Activated T-cell treated with anti-CD3 and anti-CD28 coated beads, Interleukin-2, amount 50 U/mL, for 24 hours (primary cell): ENCODE results near the gene CCL13.
A peak's percentile ranks its signal among the peaks of the same experiment; 100 is the strongest.

Experiments used
- DNase-seq: peaks from one replicate; pipeline ENCODE4 v3.0.0-alpha.2; 2020
- H3K27ac Mint-ChIP-seq: 2 replicates; pipeline ENCODE4 v1.8.0; 2020; ENCODE audit warnings: mild to moderate bottlenecking, mixed read lengths
- H3K27me3 Mint-ChIP-seq: 2 replicates; pipeline ENCODE4 v1.8.0; 2020; ENCODE audit warnings: mixed read lengths
- H3K36me3 Mint-ChIP-seq: 2 replicates; pipeline ENCODE4 v1.8.0; 2020; ENCODE audit warnings: low read depth, mixed read lengths
- H3K4me1 Mint-ChIP-seq: 2 replicates; pipeline ENCODE4 v1.8.0; 2020; ENCODE audit warnings: low read depth, mixed read lengths
- H3K4me3 Mint-ChIP-seq: 2 replicates; pipeline ENCODE4 v1.8.0; 2020; ENCODE audit warnings: mild to moderate bottlenecking, moderate library complexity, mixed read lengths
- H3K9me3 Mint-ChIP-seq: 2 replicates; pipeline ENCODE4 v1.8.0; 2020; ENCODE audit warnings: mixed read lengths

The CCL13 gene

DNA sequence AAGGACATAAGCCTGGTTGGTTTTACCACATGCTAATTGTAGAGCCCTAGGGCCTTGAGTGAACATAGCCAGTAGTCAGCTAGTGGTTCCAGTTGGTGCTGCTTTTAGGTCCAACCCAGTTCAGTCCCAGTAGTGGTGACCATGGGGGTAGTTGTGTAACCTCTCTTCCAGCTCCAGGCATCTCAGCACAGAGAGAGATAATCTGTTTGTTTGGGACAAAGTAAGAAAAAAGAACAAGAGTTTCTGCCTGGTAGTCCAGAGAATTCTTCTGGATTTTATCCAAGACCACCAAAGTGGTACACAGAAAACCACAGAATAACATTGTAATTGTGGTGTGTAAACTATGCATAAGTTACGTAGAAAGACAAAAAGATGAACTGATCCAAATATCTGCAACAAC is 5.2 kb upstream of the CCL13 start:
- H3K36me3 Mint-ChIP-seq: no peaks in the 10 kb centered on the region
- no peaks in the 10 kb centered on the region for H3K9me3 Mint-ChIP-seq
- peaks cover 29% of the 10 kb centered on the region for H3K27me3 Mint-ChIP-seq
- H3K27ac Mint-ChIP-seq: no peak overlapping the region
- no peak for DNase-seq
- no peak overlapping the region for H3K4me3 Mint-ChIP-seq
- H3K4me1 Mint-ChIP-seq: no peaks in the 10 kb centered on the region

DNA sequence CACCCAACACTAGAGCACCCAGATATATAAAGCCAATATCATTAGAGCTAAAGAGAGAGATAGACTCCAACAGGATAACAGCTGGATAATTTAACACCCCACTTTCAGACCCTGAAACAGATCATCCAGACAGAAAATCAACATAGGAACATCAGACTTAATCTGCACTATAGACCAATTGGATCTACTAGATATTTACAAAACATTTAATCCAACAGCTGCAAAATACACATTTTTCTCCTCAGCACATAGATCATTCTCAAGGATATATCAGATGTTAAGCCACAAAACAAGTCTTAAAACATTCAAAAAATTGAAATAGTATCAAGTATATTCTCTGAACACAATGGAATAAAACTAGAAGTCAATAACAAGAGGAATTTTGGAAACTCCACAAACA is 4.1 kb upstream of the CCL13 start:
- H3K9me3 Mint-ChIP-seq: no peaks in the 10 kb centered on the region
- H3K27ac Mint-ChIP-seq: no peak overlapping the region
- H3K4me1 Mint-ChIP-seq: no peaks in the 10 kb centered on the region
- no peak for DNase-seq
- no peak overlapping the region for H3K4me3 Mint-ChIP-seq
- peaks cover 28% of the 10 kb centered on the region for H3K27me3 Mint-ChIP-seq
- no peaks in the 10 kb centered on the region for H3K36me3 Mint-ChIP-seq

DNA sequence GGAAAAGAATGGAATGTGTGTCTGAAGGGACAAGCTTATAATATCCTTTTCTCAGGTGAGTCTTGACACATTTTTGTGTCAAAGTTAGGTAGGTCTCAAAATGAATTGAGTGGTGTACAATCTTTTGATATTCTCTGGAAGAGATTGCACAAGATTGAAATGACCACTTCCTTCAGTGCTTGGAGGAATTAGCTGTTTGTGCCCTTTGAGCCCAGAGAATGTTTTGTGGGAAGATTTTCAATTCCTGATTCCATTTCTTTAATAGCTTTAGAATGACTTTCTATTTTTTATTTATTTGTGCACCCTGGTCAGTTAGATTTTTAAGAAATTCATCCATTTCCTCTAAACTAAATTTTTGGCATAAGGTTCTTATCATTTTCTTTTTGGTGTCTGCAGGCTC is 1.6 kb upstream of the CCL13 start:
- Mint-ChIP-seq H3K36me3 (no peaks in the 10 kb centered on the region), H3K9me3 (no peaks in the 10 kb centered on the region), H3K4me3 (no peak overlapping the region), H3K4me1 (no peaks in the 10 kb centered on the region), H3K27me3 (peaks cover 21% of the 10 kb centered on the region), H3K27ac (no peak overlapping the region)
- DNase-seq: no peak

DNA sequence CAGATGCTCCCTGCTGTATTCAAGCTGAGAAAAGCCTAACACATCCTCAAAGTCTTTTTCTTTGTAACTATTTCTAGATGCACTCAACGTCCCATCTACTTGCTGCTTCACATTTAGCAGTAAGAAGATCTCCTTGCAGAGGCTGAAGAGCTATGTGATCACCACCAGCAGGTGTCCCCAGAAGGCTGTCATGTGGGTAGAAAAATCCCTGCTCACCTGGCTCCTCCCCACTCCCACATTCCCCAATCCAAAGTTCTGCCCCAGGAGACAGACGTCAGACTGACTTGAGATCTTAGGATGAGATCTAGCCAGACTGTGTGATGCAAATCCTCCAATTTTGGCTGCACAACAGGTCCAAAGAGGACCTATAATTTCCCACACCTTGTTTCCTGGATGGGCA is 1.1 kb downstream of the CCL13 start:
- Mint-ChIP-seq H3K27ac (no peak overlapping the region), H3K27me3 (peaks cover 29% of the 10 kb centered on the region), H3K9me3 (no peaks in the 10 kb centered on the region), H3K4me1 (no peaks in the 10 kb centered on the region), H3K36me3 (no peaks in the 10 kb centered on the region), H3K4me3 (no peak overlapping the region)
- no peak for DNase-seq

DNA sequence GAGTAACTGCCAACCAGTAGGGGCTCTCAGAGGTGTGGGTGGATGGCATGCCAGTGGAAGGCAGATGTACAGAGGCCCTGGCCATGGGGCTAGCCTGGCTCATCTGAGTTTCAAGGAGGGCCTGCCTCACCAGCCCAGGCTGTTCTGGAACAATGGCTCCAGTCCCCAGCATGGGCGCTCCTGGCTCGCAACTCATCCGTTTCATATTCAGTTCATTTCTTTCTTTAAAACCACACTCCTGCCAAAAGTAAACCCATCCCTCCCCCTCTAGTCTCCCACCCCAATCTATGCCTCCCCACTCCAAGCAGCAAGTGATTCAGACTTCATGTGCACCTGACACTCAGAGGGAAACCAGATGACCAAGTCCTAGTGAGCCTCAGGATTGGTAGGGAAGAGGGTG is 2.4 kb downstream of the CCL13 start:
- no peak overlapping the region for H3K4me3 Mint-ChIP-seq
- no peak for DNase-seq
- H3K9me3 Mint-ChIP-seq: no peaks in the 10 kb centered on the region
- peaks cover 37% of the 10 kb centered on the region for H3K27me3 Mint-ChIP-seq
- H3K4me1 Mint-ChIP-seq: no peaks in the 10 kb centered on the region
- H3K27ac Mint-ChIP-seq: no peak overlapping the region
- no peaks in the 10 kb centered on the region for H3K36me3 Mint-ChIP-seq

DNA sequence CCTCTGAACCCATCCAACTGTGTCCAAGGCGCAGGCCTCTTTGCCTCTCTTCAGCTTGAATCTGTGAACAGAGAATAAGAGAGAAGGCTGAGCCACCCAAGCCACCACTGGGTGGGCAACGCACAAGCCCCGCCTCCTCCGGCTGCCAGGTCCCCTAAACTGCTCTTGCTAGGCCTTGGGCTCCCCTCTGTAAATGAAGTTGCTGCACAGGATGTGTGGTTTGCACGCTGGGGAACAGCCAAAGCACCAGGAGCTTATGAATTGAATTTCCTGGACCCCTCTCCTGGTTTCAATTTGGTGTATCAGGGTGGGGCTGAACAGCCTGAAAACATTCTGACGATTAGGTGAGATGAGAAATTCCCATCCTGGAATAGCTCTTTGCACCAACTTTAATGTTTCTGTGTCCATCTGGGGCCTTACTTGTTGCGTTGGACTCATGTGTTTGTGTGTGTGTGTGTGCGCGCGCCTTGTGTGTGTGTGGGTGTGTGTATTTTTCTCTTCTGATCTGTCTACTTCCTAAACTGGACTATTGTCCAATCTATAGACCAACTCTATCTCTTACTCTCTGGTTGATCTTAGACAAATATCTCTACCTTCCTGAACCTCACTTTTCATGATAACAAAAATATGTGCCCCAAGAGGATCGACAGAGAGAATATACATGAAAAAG is 4.5 kb downstream of the CCL13 start:
- no peaks in the 10 kb centered on the region for H3K36me3 Mint-ChIP-seq
- peaks cover 7% of the 10 kb centered on the region for H3K4me1 Mint-ChIP-seq

DNA sequence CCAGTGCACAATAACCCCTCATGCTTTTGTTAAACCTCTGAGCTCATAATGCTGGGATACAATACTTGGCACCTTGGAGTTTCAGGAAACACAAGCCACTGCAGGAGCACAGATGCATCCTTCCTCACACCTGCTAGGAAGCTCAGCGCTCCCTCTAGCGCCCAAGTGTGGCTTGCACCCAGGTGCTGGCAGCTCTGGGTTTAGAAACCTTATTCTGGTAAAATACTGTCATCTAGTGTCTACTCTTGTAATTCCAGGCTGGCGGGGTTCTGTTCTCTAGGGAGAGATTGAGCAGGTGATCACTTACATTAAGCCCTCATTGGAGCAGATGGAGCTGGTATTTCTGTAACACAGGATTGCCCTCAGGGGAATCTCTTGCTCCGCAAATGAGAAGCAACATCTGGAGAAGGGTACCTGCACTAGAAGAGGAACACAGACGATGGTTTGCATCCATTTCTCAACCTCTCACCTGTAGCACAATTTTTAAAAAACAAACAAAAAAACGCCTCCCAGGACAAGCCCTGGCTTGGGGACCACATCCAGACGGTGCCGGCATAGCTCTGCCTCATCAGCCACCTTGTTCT is 5.3 kb downstream of the CCL13 start:
- H3K27me3 Mint-ChIP-seq: peaks cover 47% of the 10 kb centered on the region
- no peaks in the 10 kb centered on the region for H3K36me3 Mint-ChIP-seq
- no peak overlapping the region for H3K27ac Mint-ChIP-seq
- DNase-seq: peak; percentile 80
- peaks cover 10% of the 10 kb centered on the region for H3K4me1 Mint-ChIP-seq
- no peaks in the 10 kb centered on the region for H3K9me3 Mint-ChIP-seq
- no peak overlapping the region for H3K4me3 Mint-ChIP-seq

More for the DNA sequence above, 4.5 kb downstream of the CCL13 start:
- Mint-ChIP-seq H3K27ac (no peak overlapping the region), H3K9me3 (no peaks in the 10 kb centered on the region), H3K27me3 (peaks cover 47% of the 10 kb centered on the region), H3K4me3 (no peak overlapping the region)
- no peak for DNase-seq

DNA sequence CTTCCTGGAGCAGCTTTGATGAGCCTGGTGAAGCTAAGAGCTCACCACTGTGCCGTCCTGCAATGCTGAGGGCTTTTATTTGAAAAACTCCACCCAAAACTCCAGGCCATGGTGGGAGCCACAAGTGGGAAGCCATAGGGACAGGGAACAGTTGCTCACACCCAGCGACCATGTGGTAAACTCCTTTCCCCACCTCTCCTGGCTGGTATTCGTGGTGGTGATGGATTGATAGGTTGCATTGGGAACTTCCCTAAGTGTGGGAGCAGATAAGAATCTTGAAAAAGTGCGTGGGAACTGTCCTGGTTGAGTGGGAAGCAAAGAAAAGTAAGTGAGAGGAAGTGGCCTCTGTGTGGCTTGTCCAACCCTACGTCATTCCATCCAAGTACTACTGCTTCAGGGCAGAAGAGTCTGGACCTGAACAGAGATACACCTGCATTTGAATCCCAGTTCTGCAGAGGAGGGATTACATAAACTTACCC is 6.9 kb downstream of the CCL13 start, which contains the start of gene CCL1:
CCL1 (minus strand) TSS at position 51 of the 479 bp plus-strand sequence. CDS start 72 bp downstream, outside the sequence.
- DNase-seq: no peak
- peaks cover 10% of the 10 kb centered on the region for H3K4me1 Mint-ChIP-seq

DNA sequence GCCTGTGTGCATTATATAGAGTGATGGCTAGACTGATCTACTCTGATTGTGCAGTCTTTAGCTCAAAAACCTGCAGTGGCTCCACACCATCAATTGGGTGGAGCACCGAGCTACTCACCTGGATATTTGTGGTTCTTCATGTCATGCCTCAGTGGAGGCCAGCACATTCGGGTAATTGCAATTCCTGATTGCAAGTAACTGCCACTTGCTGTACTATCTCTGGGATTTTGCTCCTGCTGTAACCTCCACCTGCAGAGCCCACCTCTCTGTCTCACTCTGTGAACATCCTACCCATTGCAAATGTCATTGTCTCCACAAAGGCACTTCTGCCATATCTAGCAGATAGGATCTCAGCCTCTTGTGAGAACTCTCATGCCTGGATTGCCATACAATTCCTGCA is 8.5 kb downstream of the CCL13 start:
- Mint-ChIP-seq H3K9me3 (no peaks in the 10 kb centered on the region), H3K4me3 (no peak overlapping the region)

More for the DNA sequence above, 6.9 kb downstream of the CCL13 start, which contains the start of gene CCL1:
- Mint-ChIP-seq H3K36me3 (no peaks in the 10 kb centered on the region), H3K27me3 (peaks cover 44% of the 10 kb centered on the region), H3K27ac (no peak within 1 kb of the TSS), H3K4me3 (no peak within 1 kb of the TSS), H3K9me3 (no peaks in the 10 kb centered on the region)

DNA sequence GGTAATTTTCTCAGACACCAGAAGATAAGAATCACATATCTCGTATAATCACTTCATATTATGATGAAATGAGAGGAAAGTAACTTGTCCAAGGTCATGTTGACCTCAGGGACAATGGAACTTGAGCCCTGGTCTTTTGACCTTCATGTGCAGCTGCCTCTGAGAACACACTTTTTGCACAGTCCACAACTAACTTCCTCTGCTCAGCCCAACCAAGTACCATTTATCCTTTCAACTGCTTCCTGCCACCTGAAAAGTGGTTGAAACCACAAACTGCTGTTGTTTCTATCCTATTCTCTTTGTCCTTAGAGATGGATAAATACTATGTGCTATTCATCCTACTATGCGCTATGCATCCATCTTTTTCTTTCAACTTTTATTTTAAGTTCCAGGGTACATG is 9.1 kb downstream of the CCL13 start:
- Mint-ChIP-seq H3K27ac (no peak overlapping the region), H3K9me3 (no peaks in the 10 kb centered on the region), H3K27me3 (peaks cover 40% of the 10 kb centered on the region), H3K36me3 (no peaks in the 10 kb centered on the region), H3K4me3 (no peak overlapping the region), H3K4me1 (peaks cover 10% of the 10 kb centered on the region)
- no peak for DNase-seq

More for the DNA sequence above, 8.5 kb downstream of the CCL13 start:
- H3K27ac Mint-ChIP-seq: no peak overlapping the region
- H3K4me1 Mint-ChIP-seq: peaks cover 10% of the 10 kb centered on the region
- no peaks in the 10 kb centered on the region for H3K36me3 Mint-ChIP-seq
- no peak for DNase-seq
- H3K27me3 Mint-ChIP-seq: peaks cover 40% of the 10 kb centered on the region

DNA sequence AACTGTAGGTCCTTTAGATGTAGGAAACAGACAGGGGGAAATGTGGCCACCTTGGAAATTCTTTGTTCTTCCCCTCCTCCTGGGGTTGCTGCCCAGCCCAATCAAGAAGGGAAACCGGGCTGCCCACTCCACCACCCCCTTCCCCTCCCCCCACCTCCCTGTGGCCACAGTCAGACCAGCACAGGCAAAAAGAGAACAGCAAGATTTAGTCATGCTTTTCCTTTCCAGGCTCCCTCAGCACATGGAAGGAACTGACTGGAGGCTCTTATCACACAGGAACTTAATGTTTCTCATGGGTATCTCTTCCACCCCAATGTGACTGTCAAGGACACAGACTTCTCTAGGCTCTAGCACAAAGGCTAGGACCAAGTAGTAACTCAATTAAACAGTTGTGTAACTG is 9.7 kb downstream of the CCL13 start:
- H3K27me3 Mint-ChIP-seq: peaks cover 40% of the 10 kb centered on the region
- H3K27ac Mint-ChIP-seq: no peak overlapping the region
- DNase-seq: no peak
- no peaks in the 10 kb centered on the region for H3K9me3 Mint-ChIP-seq
- no peak overlapping the region for H3K4me3 Mint-ChIP-seq
- H3K36me3 Mint-ChIP-seq: no peaks in the 10 kb centered on the region
- H3K4me1 Mint-ChIP-seq: peaks cover 16% of the 10 kb centered on the region

DNA sequence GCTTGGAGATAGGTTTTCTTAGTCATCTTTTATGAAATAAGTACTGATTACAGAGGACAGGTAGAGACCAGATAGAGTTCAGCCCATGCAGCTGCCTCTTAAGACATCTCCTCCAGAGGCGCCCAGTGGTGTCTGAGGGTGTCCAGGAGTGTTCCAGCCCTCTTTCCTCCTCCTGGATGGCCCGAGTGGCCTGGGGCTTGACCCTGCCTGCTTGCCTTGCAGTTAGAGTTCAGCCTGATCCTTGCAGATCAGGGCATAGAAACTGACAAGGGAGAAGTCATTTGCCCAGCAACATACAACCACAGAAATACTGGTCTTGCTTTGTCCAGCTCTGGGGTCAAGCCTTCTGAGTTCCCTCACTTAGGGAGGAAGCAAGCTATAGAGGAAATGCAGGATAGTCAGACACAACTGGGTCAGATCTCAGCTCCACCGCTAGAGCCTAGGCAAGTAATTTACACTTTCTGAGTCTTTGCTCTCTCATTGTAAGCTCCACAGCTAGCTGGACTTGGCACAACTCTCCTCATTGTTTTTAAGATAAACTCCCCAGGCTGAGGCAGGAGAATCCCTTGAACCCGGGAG is 10.3 kb downstream of the CCL13 start:
- DNase-seq: no peak
- Mint-ChIP-seq H3K4me3 (no peak overlapping the region), H3K27me3 (peaks cover 39% of the 10 kb centered on the region), H3K9me3 (no peaks in the 10 kb centered on the region), H3K4me1 (peaks cover 22% of the 10 kb centered on the region), H3K36me3 (no peaks in the 10 kb centered on the region), H3K27ac (no peak overlapping the region)

DNA sequence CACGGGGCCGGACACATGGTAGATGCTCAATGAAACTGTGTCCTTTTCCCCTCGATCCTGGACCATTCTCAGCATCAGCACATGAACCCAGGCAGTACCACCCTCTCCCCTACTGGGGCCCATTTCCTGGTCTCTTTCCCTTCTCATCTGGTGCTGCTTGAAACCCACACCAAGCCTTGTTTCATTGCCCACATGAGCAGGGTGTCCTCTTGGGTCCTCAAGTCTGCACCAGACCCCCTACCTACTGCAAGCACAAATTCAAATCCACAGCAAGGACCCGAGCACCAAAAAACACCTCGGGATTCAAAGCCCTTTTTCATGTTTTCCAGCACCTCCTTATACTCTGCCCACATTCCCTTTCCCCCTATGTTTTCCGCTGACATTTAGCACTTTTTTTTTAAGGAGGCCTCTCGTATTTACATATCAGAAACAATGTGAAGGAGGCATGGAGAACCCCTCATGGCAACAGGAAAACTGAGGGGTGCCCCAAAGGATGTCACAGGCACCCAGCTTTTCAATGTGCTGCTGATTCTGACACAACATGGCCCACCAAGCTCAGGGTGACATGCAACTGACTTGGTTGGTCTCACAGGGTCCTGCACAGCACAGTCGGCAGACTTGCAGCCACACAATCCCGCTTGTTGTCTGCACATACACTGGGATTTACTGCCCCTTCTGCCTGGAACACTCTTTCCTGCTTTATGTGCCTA is 11.4 kb downstream of the CCL13 start:
- Mint-ChIP-seq H3K9me3 (no peaks in the 10 kb centered on the region), H3K4me1 (peaks cover 22% of the 10 kb centered on the region), H3K36me3 (no peaks in the 10 kb centered on the region), H3K27ac (no peak overlapping the region), H3K27me3 (peaks cover 29% of the 10 kb centered on the region), H3K4me3 (no peak overlapping the region)
- no peak for DNase-seq

DNA sequence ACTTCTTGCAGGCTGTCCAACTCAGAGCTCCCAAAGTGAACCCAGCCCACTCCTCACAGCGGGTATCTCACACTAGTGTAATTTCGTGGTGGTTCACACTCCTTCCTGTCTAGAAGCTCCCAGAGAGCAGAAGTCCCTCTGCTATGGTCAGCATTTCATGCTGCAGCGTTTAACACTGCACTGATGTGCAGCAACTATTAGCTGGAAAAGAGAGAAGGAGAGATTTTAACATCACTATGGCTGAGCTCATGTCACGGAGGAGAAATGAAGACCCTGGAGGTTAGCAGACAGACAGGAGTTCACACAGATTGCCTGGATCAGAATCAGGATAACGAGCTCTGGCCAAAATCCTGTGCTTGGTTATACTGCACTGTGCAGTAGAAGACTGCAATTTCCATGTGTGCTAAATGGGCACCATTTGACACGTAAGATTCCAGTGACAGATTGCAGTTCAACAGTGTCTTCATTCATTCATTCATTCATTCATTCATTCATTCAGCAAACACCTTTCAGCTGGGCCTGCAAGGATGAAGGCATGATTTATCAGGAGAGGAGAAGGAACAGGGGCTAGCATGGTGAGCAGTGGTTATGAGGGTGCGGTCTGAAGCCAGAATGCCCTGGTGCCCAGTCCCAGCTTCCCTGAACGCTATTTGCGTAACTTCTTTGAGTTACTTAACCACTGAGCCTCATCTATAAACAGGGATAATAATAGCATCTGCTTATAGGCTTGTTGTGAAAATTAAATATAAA is 12.1 kb downstream of the CCL13 start:
- no peak for DNase-seq
- Mint-ChIP-seq H3K9me3 (no peaks in the 10 kb centered on the region), H3K27me3 (peaks cover 22% of the 10 kb centered on the region), H3K4me3 (no peak overlapping the region), H3K4me1 (peaks cover 22% of the 10 kb centered on the region), H3K27ac (no peak overlapping the region), H3K36me3 (no peaks in the 10 kb centered on the region)
